CD4-positive, alpha-beta T cell treated with Interleukin-21 for 1 hour (primary cell): ENCODE data around the gene FHOD3.

ENCODE experiments used
- DNase-seq: peaks from one replicate; pipeline ENCODE4 v3.0.0-alpha.2; 2020

The FHOD3 gene

GRCh38 chr18:36492604-36493329, 195.3 kb downstream of the FHOD3 start:
- no peak for DNase-seq

GRCh38 chr18:36493349-36494159, 196.0 kb downstream of the FHOD3 start:
- no peak for DNase-seq

- no peak for DNase-seq
Measured at GRCh38 chr18:36494160-36494437, 196.6 kb downstream of the FHOD3 start.

GRCh38 chr18:36496022-36496421, 198.5 kb downstream of the FHOD3 start:
- DNase-seq: peak; percentile 4

- no peak for DNase-seq
Measured at GRCh38 chr18:36499938-36500337, 202.4 kb downstream of the FHOD3 start.

- no peak for DNase-seq
Measured at GRCh38 chr18:36501100-36501499, 203.6 kb downstream of the FHOD3 start.

GRCh38 chr18:36503477-36503876, 206.0 kb downstream of the FHOD3 start:
- DNase-seq: no peak

GRCh38 chr18:36504928-36505327, 207.4 kb downstream of the FHOD3 start:
- DNase-seq: no peak

- no peak for DNase-seq
Measured at GRCh38 chr18:36505665-36506064, 208.2 kb downstream of the FHOD3 start.

GRCh38 chr18:36509646-36510197, 212.2 kb downstream of the FHOD3 start:
- DNase-seq: no peak

- no peak for DNase-seq
Measured at GRCh38 chr18:36511791-36512352, 214.4 kb downstream of the FHOD3 start.

- no peak for DNase-seq
Measured at GRCh38 chr18:36513556-36513955, 216.0 kb downstream of the FHOD3 start.

- DNase-seq: no peak
Measured at GRCh38 chr18:36514778-36515177, 217.3 kb downstream of the FHOD3 start.

GRCh38 chr18:36516258-36516657, 218.7 kb downstream of the FHOD3 start:
- DNase-seq: no peak

GRCh38 chr18:36516726-36517125, 219.2 kb downstream of the FHOD3 start:
- DNase-seq: no peak

GRCh38 chr18:36518839-36519238, 221.3 kb downstream of the FHOD3 start:
- DNase-seq: no peak

- no peak for DNase-seq
Measured at GRCh38 chr18:36519358-36519757, 221.8 kb downstream of the FHOD3 start.

- DNase-seq: no peak
Measured at GRCh38 chr18:36522509-36522908, 225.0 kb downstream of the FHOD3 start.

GRCh38 chr18:36525913-36526312, 228.4 kb downstream of the FHOD3 start:
- no peak for DNase-seq

- no peak for DNase-seq
Measured at GRCh38 chr18:36526611-36527010, 229.1 kb downstream of the FHOD3 start.

- DNase-seq: no peak
Measured at GRCh38 chr18:36527051-36527450, 229.5 kb downstream of the FHOD3 start.

GRCh38 chr18:36527740-36528455, 230.4 kb downstream of the FHOD3 start:
- DNase-seq: no peak

- DNase-seq: no peak
Measured at GRCh38 chr18:36529747-36530146, 232.2 kb downstream of the FHOD3 start.
